HG03520 (cell line): ENCODE results near the gene PAQR3.
"Not testable (repeated sequence)": the region's sequence is repeated elsewhere in the genome, so short reads cannot be mapped to it uniquely, and the experiment has no call there.

Experiments used
- ATAC-seq: cut with Tn5 transposase; IDR thresholded peaks from one replicate; pipeline ENCODE4 v1.9.1; 2021; ENCODE audit warnings: mild to moderate bottlenecking, moderate library complexity; ENCODE audit not compliant: unreplicated experiment

The PAQR3 gene

GRCh38 chr4:78930016-78930629, 9.1 kb downstream of the PAQR3 start:
- ATAC-seq = no peak

GRCh38 chr4:78928835-78929234, 10.4 kb downstream of the PAQR3 start:
- ATAC-seq = no peak

- ATAC-seq = no peak
These were observed 12.4 kb downstream of the PAQR3 start for GRCh38 chr4:78926826-78927225.

GRCh38 chr4:78923464-78924312, 15.6 kb downstream of the PAQR3 start:
- ATAC-seq = no peak

GRCh38 chr4:78922207-78922606, 17.0 kb downstream of the PAQR3 start:
- ATAC-seq = no peak

- ATAC-seq = no peak
These were observed 28.6 kb downstream of the PAQR3 start for GRCh38 chr4:78910612-78911011.

GRCh38 chr4:78908974-78909373, 30.3 kb downstream of the PAQR3 start:
- ATAC-seq = not testable (repeated sequence)

- no peak for ATAC-seq
These were observed 31.6 kb downstream of the PAQR3 start for GRCh38 chr4:78907638-78908037.

- no peak for ATAC-seq
These were observed 35.1 kb downstream of the PAQR3 start for GRCh38 chr4:78904143-78904542.

GRCh38 chr4:78902298-78902697, 36.9 kb downstream of the PAQR3 start:
- ATAC-seq = no peak

- no peak for ATAC-seq
These were observed 37.4 kb downstream of the PAQR3 start for GRCh38 chr4:78901882-78902281.

- no peak for ATAC-seq
These were observed 39.9 kb downstream of the PAQR3 start for GRCh38 chr4:78899302-78899701.

GRCh38 chr4:78889955-78890354, 49.3 kb downstream of the PAQR3 start:
- ATAC-seq = no peak

- ATAC-seq = no peak
These were observed 53.6 kb downstream of the PAQR3 start for GRCh38 chr4:78885598-78885997.

GRCh38 chr4:78880874-78881492, 58.3 kb downstream of the PAQR3 start:
- no peak for ATAC-seq

GRCh38 chr4:78878031-78878430, 61.2 kb downstream of the PAQR3 start:
- no peak for ATAC-seq

- ATAC-seq = no peak
These were observed 62.5 kb downstream of the PAQR3 start for GRCh38 chr4:78876568-78877320.

- ATAC-seq = no peak
These were observed 69.2 kb downstream of the PAQR3 start for GRCh38 chr4:78870056-78870455.

GRCh38 chr4:78868712-78869111, 70.5 kb downstream of the PAQR3 start:
- ATAC-seq = not testable (repeated sequence)

- no peak for ATAC-seq
These were observed 73.8 kb downstream of the PAQR3 start for GRCh38 chr4:78865451-78865850.

GRCh38 chr4:78864405-78865024, 74.7 kb downstream of the PAQR3 start:
- peak; percentile 65 for ATAC-seq
